Calu3 (cell line): Measurements from ENCODE around the gene MYOCD. TPM values are rescaled to one million over a fixed set of nuclear protein-coding genes. Genes with fewer than 3 reads are reported as not detected.

Experiments used
- BruUV-seq: library from RNA; stranded (reverse); fragments of 400-500 nt; replicated peaks from 2 replicates; lab custom pipeline; 2021; lab: Mats Ljungman, UMichigan
- CTCF ChIA-PET: fragments of 300-600 bp; sonication (Branson Sonifier 250); formaldehyde crosslinking; loops from one replicate; lab custom pipeline; 2022; ENCODE audit warnings: antibody characterized with exemption; lab: Charles Lee
- DNase-seq: peaks from one replicate; pipeline ENCODE4 v3.0.0; 2022
- H3K27ac Mint-ChIP-seq: one replicate; pipeline ENCODE4 v1.8.0; 2022; ENCODE audit warnings: mixed read lengths; ENCODE audit not compliant: unreplicated experiment
- H3K27me3 Mint-ChIP-seq: one replicate; pipeline ENCODE4 v1.8.0; 2022; ENCODE audit warnings: mixed read lengths; ENCODE audit not compliant: unreplicated experiment
- H3K36me3 Mint-ChIP-seq: one replicate; pipeline ENCODE4 v1.8.0; 2022; ENCODE audit warnings: mild to moderate bottlenecking, moderate library complexity, mixed read lengths; ENCODE audit not compliant: insufficient read depth, unreplicated experiment
- H3K4me1 Mint-ChIP-seq: one replicate; pipeline ENCODE4 v1.8.0; 2022; ENCODE audit warnings: mild to moderate bottlenecking, low read depth, mixed read lengths; ENCODE audit not compliant: unreplicated experiment
- H3K4me3 Mint-ChIP-seq: one replicate; pipeline ENCODE4 v1.8.0; 2022; ENCODE audit warnings: mild to moderate bottlenecking, low read depth, moderate library complexity, mixed read lengths; ENCODE audit not compliant: unreplicated experiment
- H3K9me3 Mint-ChIP-seq: one replicate; pipeline ENCODE4 v1.8.0; 2022; ENCODE audit warnings: low read depth, mixed read lengths; ENCODE audit not compliant: unreplicated experiment
- CTCF ChIP-seq: fragments of 200-600 bp; IDR thresholded peaks from one replicate; pipeline ENCODE4 v1.8.0; 2022; ENCODE audit warnings: antibody characterized with exemption; ENCODE audit not compliant: unreplicated experiment
- intact Hi-C: fragments of 100-400 bp; cut with micrococcal nuclease; formaldehyde crosslinking; loops from one replicate; pipeline ENCODE4 v1.10.0; 2022; ENCODE audit not compliant: unreplicated experiment
- total RNA-seq: library from RNA; stranded (reverse); gene quantifications from 2 replicates; pipeline ENCODE4 v1.2.3, GENCODE V29; 2022

MYOCD gene
- total RNA-seq, 1 experiment from 2014 or later = not detected

- Mint-ChIP-seq H3K27ac (no peak overlapping the region), H3K4me3 (no peak overlapping the region), H3K4me1 (peaks cover 31% of the 10 kb centered on the region), H3K27me3 (no peaks in the 10 kb centered on the region), H3K9me3 (no peaks in the 10 kb centered on the region), H3K36me3 (no peaks in the 10 kb centered on the region)
- CTCF ChIA-PET = no interaction called here
- no TSS peak for BruUV-seq
- intact Hi-C loops = no loop called here
- no peak for DNase-seq
- no peak for TF ChIP-seq CTCF
These were observed 72.9 kb downstream of the MYOCD start for GRCh38 chr17:12738624-12739023.

GRCh38 chr17:12739500-12739899 is 73.8 kb downstream of the MYOCD start:
- TF ChIP-seq CTCF = no peak
- Mint-ChIP-seq H3K27ac (no peak overlapping the region), H3K4me1 (peaks cover 39% of the 10 kb centered on the region), H3K9me3 (no peaks in the 10 kb centered on the region), H3K36me3 (no peaks in the 10 kb centered on the region), H3K27me3 (no peaks in the 10 kb centered on the region), H3K4me3 (no peak overlapping the region)
- intact Hi-C loops = no loop called here
- no peak for DNase-seq
- no TSS peak for BruUV-seq
- CTCF ChIA-PET = no interaction called here

DNA sequence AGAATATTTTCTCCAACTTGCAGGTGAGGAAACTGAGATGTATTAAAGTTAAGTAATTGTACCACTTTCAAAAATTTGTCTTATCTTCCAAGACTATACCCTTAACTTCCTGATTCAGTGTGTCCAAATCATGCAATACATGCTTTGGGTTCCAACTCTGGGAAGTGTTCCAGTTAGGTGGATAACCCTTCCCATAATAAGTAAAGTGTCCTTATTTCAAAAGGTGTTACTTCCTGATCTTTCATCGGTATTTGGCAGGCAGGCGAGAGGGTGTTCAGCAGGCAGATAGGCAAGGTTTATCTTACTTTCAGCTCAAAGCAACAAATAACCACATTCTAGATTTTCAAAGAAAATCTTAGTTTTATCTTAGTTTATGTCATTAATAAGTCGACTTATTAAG is 77.4 kb downstream of the MYOCD start:
- Mint-ChIP-seq H3K27ac (no peak overlapping the region), H3K4me1 (peaks cover 55% of the 10 kb centered on the region), H3K27me3 (no peaks in the 10 kb centered on the region), H3K36me3 (no peaks in the 10 kb centered on the region), H3K4me3 (no peak overlapping the region), H3K9me3 (peaks cover 5% of the 10 kb centered on the region)
- no peak for DNase-seq
- no peak for TF ChIP-seq CTCF
- no TSS peak for BruUV-seq
- CTCF ChIA-PET = interaction anchor here (1.1 to 1.3 kb wide), 2 partner anchors 60 to 76 kb away, joined by 3 to 8 read pairs; no protein-coding TSS in a partner anchor
- intact Hi-C loops = loop anchor here (2.0 to 10.0 kb wide), 4 partner anchors 70 to 561 kb away; no protein-coding TSS in a partner anchor

- intact Hi-C loops = loop anchor here (5.0 to 10.0 kb wide), 2 partner anchors 261 to 562 kb away; no protein-coding TSS in a partner anchor
- Mint-ChIP-seq H3K9me3 (peaks cover 5% of the 10 kb centered on the region), H3K36me3 (no peaks in the 10 kb centered on the region), H3K27me3 (no peaks in the 10 kb centered on the region), H3K27ac (peak overlapping the region; percentile 39), H3K4me1 (peaks cover 48% of the 10 kb centered on the region), H3K4me3 (no peak overlapping the region)
- CTCF ChIA-PET = interaction anchor here (0.6 to 2.0 kb wide), 2 partner anchors 45 to 608 kb away, joined by 3 to 5 read pairs; partner anchors contain the start of gene ARHGAP44
- no TSS peak for BruUV-seq
- DNase-seq = peak; percentile 39
- no peak for TF ChIP-seq CTCF
These were observed 78.6 kb downstream of the MYOCD start for GRCh38 chr17:12744298-12744697.
